ENCODE measurements around the gene MAS1. TPM values are rescaled to one million over a fixed set of nuclear protein-coding genes. Genes with fewer than 3 reads are reported as not detected.

The MAS1 gene
- total and polyA plus RNA-seq, 9 of the 15 experiments (the other 6 are each of a cell fraction or from before 2014, with no cell fraction given): not detected

DNA sequence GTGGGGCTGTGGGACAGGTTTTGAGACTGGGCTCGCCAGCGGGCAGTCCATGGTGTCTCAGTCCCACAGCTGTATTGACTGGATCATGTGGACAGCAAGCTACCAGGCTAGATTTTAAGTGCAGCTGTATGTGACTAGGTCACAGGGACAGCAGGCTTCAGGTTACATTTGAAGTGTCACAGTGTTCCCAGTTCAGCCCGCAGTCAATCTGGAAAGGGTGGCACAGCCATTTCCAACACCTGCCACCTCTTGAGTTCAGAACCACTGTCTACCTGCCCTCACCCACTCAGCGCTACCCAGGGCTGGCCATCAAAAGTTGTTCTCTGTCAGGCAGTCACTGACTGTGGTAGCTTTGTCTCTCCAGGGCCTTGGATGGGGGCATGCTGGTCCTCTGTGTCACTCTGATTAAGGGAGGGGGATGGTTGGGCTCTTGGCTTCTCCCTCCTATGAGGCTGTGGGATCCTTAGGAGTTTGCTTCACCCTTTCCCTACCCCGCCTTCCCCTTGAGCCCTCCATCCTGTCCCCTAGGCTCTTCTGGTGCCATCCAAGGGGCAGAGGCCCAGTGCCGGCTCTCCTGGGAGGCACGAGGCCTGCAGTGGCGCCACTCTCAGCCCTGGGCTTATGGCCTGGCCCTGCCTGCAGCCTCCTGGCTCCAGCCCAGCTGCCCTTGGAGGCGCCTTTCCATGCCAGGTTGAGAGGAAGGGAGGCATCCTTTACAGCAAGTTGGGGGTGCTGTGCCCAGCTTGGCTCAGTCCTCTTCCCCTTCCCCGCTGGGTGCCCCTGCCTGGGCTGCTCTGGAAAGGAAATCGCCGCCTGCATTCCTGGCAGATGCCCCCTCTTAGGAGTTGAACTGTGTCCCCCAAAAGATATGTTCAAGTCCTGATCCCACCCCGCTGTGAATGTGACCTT lies 45.8 kb upstream of the MAS1 start:
- H3K27me3 ChIP-seq (ENCODE audit: control insufficient read depth in 2 of 2, insufficient read depth in 2 of 2, low read length in 2 of 2): peaks cover 22% of the 10 kb centered on the region in 2 experiments; a peak in 4 of 5 replicates
- WGBS (ENCODE audit: insufficient coverage, low coverage, missing lambda C conversion rate): 6% methylated on average over 13 of the region's 13 CpGs
- no TSS peak for BruUV-seq (replicated peaks)
- H4K20me1 ChIP-seq (replicated peaks; ENCODE audit: control insufficient read depth, insufficient read depth, low read length): no peaks in the 10 kb centered on the region; the same call in 1 of the 2 replicates
- H3K4me3 ChIP-seq: no peak overlapping the region
- ATAC-seq: peak; percentile 13; the same call in 1 of the 3 replicates
- H3K9me1 ChIP-seq (ENCODE audit: control insufficient read depth, insufficient read depth, low read length): no peaks in the 10 kb centered on the region
- no peak overlapping the region; a peak in 1 of 4 replicates for H3K9ac ChIP-seq (ENCODE audit: insufficient read depth in 1 of 2, low read depth in 2 of 2, low read length in 2 of 2)
- no peak overlapping the region for H3K4me2 ChIP-seq (ENCODE audit: insufficient read depth, low read length)
- no peak overlapping the region for H2AFZ ChIP-seq (ENCODE audit: low read depth, low read length)
- no peak for FAIRE-seq
- in situ Hi-C loops (cut with MboI) (no loop called here), intact Hi-C loops (cut with micrococcal nuclease) (no loop called here)
- POLR2A ChIA-PET: interaction anchor here (0.7 to 1.5 kb wide), 4 partner anchors 9 to 82 kb away, joined by 3 to 9 read pairs (median 4); no protein-coding TSS in a partner anchor
- no peaks in the 10 kb centered on the region for H3K9me3 ChIP-seq (replicated peaks; ENCODE audit: control insufficient read depth, insufficient read depth, low read depth, low read length)
- H3K4me1 ChIP-seq (replicated peaks in 1 of 2; ENCODE audit: control insufficient read depth in 2 of 2, insufficient read depth in 2 of 2, low read length in 2 of 2): peaks cover 0 to 3% of the 10 kb centered on the region in 2 experiments; a peak in 1 of 5 replicates
- no peaks in the 10 kb centered on the region for H3K36me3 ChIP-seq (ENCODE audit: control insufficient read depth, insufficient read depth, low read length)
- CTCF ChIA-PET (ENCODE audit: low intra/inter-chr PET ratio): no interaction called here
- H3K27ac ChIP-seq (ENCODE audit: extremely low read depth, low read depth, low read length): no peak overlapping the region
- no peak for DNase-seq (ENCODE audit: extremely low read depth in 1 of 4, low spot score in 3 of 4)
- no peaks in the 10 kb centered on the region for H3K79me2 ChIP-seq (ENCODE audit: control insufficient read depth, insufficient read depth, low read length)
- TF ChIP-seq POLR2B (IDR thresholded peaks at IDR 0.05; ENCODE audit: low read depth, partially characterized antibody) (no peak), YY1 (IDR thresholded peaks at IDR 0.05; ENCODE audit: borderline replicate concordance in 1 of 3, control insufficient read depth in 1 of 3, extremely low read depth in 1 of 3, insufficient read depth in 3 of 3, insufficient read length in 1 of 3, insufficient replicate concordance in 2 of 3, low read depth in 1 of 3, low read length in 2 of 3) (no peak), ZNF224 (CRISPR knock-in tag; IDR thresholded peaks at IDR 0.05) (no peak), THRB (CRISPR knock-in tag; conservative IDR thresholded peaks at IDR 0.05) (no peak), PTRF (tag; IDR thresholded peaks at IDR 0.05) (no peak)
- TF ChIP-seq, protein P1, sequence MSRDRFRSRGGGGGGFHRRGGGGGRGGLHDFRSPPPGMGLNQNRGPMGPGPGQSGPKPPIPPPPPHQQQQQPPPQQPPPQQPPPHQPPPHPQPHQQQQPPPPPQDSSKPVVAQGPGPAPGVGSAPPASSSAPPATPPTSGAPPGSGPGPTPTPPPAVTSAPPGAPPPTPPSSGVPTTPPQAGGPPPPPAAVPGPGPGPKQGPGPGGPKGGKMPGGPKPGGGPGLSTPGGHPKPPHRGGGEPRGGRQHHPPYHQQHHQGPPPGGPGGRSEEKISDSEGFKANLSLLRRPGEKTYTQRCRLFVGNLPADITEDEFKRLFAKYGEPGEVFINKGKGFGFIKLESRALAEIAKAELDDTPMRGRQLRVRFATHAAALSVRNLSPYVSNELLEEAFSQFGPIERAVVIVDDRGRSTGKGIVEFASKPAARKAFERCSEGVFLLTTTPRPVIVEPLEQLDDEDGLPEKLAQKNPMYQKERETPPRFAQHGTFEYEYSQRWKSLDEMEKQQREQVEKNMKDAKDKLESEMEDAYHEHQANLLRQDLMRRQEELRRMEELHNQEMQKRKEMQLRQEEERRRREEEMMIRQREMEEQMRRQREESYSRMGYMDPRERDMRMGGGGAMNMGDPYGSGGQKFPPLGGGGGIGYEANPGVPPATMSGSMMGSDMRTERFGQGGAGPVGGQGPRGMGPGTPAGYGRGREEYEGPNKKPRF (IDR thresholded peaks at IDR 0.05; ENCODE audit: low read depth, low read length): no peak

All from K562 (cell line).